DND-41 (cell line): ENCODE results near the gene DENND6B.

ENCODE experiments used
- CTCF ChIP-seq: IDR thresholded peaks from 2 replicates; pipeline ENCODE4 v1.5.1; 2012; ENCODE audit warnings: borderline replicate concordance, low read length, moderate library complexity, mild to moderate bottlenecking; ENCODE audit not compliant: poor library complexity, severe bottlenecking; ENCODE audit errors: extremely low read depth
- EZH2 ChIP-seq: IDR thresholded peaks from 3 replicates; pipeline ENCODE4 v1.6.1; 2012; ENCODE audit warnings: borderline replicate concordance, low read depth, mild to moderate bottlenecking, moderate library complexity, low read length, inconsistent platforms; ENCODE audit not compliant: severe bottlenecking

GRCh38 chr22:50348058-50348457, 21.2 kb upstream of the DENND6B start:
- TF ChIP-seq EZH2 (no peak), CTCF (no peak)
